Measurements from ENCODE around the gene SLC27A6. TPM values are rescaled to one million over a fixed set of nuclear protein-coding genes. Genes with fewer than 3 reads are reported as not detected.

SLC27A6 gene
- total and polyA plus RNA-seq, 2 of the 13 experiments (the other 11 are each of a cell fraction or from before 2014, with no cell fraction given): not detected

DNA sequence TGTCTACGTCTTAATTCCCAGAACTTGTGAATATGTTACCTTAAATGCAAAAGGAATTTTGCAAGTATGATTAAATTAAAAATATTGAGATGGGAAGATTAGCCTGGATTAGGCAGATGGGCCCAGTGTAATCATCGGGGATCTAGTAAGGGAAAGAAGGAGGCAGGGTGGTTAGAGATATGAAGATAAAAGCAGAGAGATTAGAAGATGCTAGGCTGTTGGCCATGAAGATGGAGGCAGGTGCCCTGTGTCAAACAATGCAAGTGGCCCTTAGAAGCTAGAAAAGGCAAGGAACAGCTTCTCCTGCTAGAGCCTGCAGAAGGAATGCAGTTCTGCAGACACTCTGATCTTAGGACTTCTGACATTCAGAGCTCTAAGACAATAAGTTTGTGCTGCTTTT is 100.4 kb downstream of the SLC27A6 start:
- Histone ChIP-seq H2AFZ (ENCODE audit: low read length) (no peak overlapping the region), H3K4me2 (ENCODE audit: low read depth, low read length) (no peak overlapping the region), H3K36me3 (replicated peaks in 1 of 2; ENCODE audit: control insufficient read depth in 1 of 2, insufficient read depth in 2 of 2, low read length in 2 of 2) (no peaks in the 10 kb centered on the region), H3K4me1 (ENCODE audit: insufficient read depth, low read length) (no peaks in the 10 kb centered on the region), H3K9me3 (ENCODE audit: low read length) (no peaks in the 10 kb centered on the region), H3K9ac (ENCODE audit: insufficient read depth, low read depth, low read length) (no peak overlapping the region), H3K79me2 (ENCODE audit: insufficient read depth, low read length) (no peaks in the 10 kb centered on the region), H4K20me1 (ENCODE audit: insufficient read depth, low read length) (no peaks in the 10 kb centered on the region), H3K27me3 (ENCODE audit: control insufficient read depth in 1 of 2, insufficient read depth in 2 of 2, low read length in 2 of 2) (no peaks in the 10 kb centered on the region), H3K4me3 (replicated peaks in 1 of 3; ENCODE audit: insufficient read depth in 1 of 3, low read depth in 2 of 3, low read length in 3 of 3) (no peak overlapping the region), H3K27ac (ENCODE audit: extremely low read length, insufficient read depth, low read length) (no peak overlapping the region)
- FAIRE-seq (no peak), DNase-seq (ENCODE audit: low spot score) (no peak), ATAC-seq (no peak)
- POLR2A ChIA-PET: no interaction called here
- intact Hi-C loops (cut with micrococcal nuclease; ENCODE audit: unreplicated experiment): no loop called here
- 15% methylated on average over 2 of the region's 2 CpGs for WGBS (ENCODE audit: low lambda C conversion rate)
- in situ Hi-C loops (cut with HindIII; ENCODE audit: extremely low pct_ligation_motif_present, low pct_unique_long_range_greater_than_20kb): no loop called here
- CTCF ChIA-PET (ENCODE audit: low intra/inter-chr PET ratio, low total read pairs): no interaction called here
- no TSS peak for BruUV-seq (replicated peaks)
- TF ChIP-seq KLF13 (CRISPR knock-in tag; IDR thresholded peaks at IDR 0.05) (no peak), ZNF530 (CRISPR knock-in tag; IDR thresholded peaks at IDR 0.05; ENCODE audit: low read depth) (no peak), MATR3 (CRISPR knock-in tag; IDR thresholded peaks at IDR 0.05) (no peak), ZMAT3 (CRISPR knock-in tag; conservative IDR thresholded peaks at IDR 0.05) (no peak), ZNF354B (CRISPR knock-in tag; IDR thresholded peaks at IDR 0.05) (no peak), ZNF160 (CRISPR knock-in tag; IDR thresholded peaks at IDR 0.05) (no peak), ATF7-NPFF (CRISPR knock-in tag; IDR thresholded peaks at IDR 0.05; ENCODE audit: low read depth) (no peak), STAT5B (CRISPR knock-in tag; IDR thresholded peaks at IDR 0.05) (no peak), ZNF256 (CRISPR knock-in tag; conservative IDR thresholded peaks at IDR 0.05) (no peak), ZNF460 (CRISPR knock-in tag; IDR thresholded peaks at IDR 0.05; ENCODE audit: borderline replicate concordance) (no peak), TSC22D2 (CRISPR knock-in tag; IDR thresholded peaks at IDR 0.05; ENCODE audit: borderline replicate concordance) (no peak), ZBTB8A (CRISPR knock-in tag; IDR thresholded peaks at IDR 0.05; ENCODE audit: borderline replicate concordance, low read depth) (no peak), HOXA3 (CRISPR knock-in tag; IDR thresholded peaks at IDR 0.05) (no peak), HMGA1 (CRISPR knock-in tag; conservative IDR thresholded peaks at IDR 0.05) (no peak)
- TF ChIP-seq, protein P1, sequence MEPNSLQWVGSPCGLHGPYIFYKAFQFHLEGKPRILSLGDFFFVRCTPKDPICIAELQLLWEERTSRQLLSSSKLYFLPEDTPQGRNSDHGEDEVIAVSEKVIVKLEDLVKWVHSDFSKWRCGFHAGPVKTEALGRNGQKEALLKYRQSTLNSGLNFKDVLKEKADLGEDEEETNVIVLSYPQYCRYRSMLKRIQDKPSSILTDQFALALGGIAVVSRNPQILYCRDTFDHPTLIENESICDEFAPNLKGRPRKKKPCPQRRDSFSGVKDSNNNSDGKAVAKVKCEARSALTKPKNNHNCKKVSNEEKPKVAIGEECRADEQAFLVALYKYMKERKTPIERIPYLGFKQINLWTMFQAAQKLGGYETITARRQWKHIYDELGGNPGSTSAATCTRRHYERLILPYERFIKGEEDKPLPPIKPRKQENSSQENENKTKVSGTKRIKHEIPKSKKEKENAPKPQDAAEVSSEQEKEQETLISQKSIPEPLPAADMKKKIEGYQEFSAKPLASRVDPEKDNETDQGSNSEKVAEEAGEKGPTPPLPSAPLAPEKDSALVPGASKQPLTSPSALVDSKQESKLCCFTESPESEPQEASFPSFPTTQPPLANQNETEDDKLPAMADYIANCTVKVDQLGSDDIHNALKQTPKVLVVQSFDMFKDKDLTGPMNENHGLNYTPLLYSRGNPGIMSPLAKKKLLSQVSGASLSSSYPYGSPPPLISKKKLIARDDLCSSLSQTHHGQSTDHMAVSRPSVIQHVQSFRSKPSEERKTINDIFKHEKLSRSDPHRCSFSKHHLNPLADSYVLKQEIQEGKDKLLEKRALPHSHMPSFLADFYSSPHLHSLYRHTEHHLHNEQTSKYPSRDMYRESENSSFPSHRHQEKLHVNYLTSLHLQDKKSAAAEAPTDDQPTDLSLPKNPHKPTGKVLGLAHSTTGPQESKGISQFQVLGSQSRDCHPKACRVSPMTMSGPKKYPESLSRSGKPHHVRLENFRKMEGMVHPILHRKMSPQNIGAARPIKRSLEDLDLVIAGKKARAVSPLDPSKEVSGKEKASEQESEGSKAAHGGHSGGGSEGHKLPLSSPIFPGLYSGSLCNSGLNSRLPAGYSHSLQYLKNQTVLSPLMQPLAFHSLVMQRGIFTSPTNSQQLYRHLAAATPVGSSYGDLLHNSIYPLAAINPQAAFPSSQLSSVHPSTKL (CRISPR knock-in tag; IDR thresholded peaks at IDR 0.05): no peak
